ENCODE data around the gene ALKBH3.

The ALKBH3 gene

DNA sequence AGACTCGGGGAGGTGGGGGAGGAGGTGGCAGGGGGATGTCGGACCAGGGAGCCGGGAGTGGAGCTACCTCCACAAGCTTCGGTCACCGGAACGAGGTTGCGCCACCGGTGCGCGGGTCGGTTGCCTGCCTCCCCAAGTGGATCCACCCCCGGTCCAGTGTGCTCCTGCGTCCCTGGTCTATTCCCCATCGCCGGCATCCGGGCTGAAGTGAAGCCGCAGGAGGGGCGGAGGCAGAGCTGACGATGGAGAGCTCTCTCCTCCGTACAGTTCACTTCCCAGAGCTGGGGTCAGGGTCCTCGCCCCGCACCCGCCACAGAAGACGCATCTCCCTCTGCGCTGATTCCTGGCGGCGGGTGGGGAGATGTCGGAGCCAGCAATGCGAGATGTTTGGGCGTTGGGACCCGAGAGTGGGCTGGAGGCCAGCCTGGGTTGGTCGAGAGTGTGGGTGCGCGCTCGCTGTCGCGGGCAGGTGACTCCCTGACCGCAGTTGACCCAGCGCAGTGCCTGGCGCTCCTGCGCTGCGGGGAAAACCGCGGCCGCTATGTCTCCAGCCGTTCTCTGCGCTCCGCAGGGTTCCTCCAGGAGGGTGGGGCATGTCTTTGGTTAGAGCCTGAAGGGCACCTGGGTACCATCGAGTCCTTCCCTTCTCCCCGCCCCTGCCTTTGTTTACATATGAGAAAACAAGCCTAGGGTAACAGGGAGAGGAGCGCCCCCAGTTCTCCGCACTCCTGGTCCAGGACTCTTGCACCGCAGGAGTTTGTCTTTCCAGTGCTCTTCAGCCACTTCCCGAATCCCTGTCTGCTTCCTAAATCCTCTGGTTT is 63.5 kb downstream of the ALKBH3 start:
- no peak overlapping the region for H3K27ac ChIP-seq (replicated peaks)

DNA sequence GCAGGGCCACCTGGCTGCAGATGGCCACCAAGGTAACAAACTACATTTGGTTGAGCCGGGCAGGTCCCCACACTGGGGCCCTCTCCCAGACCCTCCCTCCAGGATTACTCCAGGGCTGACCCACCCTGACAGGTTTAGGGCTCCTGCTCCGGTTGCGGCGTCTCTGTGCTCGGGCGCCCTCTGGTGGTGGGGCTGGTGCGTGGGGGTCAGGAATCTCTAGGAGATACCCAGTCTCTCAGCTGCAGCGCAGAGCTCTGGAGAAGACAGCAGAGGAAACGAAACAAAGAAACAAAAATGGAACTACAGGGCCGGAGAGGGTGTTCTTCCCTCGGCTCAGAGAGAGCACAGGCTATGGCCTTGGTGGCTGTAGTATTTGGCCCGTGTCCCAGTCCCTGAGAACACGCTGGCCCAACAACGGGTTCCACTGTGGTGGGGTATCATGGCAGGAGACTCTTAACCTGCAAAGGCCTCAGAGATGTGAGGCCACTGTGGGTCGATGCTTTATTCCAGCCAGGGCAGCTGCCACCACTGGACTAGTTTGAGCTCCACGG is 64.2 kb downstream of the ALKBH3 start:
- Histone ChIP-seq H3K27ac (replicated peaks) (no peak overlapping the region), H3K4me3 (replicated peaks; ENCODE audit: insufficient read depth, low read length) (no peak overlapping the region), H3K27me3 (ENCODE audit: insufficient read depth, poor library complexity, severe bottlenecking) (peaks cover 30% of the 10 kb centered on the region)
- TF ChIP-seq, protein P1, sequence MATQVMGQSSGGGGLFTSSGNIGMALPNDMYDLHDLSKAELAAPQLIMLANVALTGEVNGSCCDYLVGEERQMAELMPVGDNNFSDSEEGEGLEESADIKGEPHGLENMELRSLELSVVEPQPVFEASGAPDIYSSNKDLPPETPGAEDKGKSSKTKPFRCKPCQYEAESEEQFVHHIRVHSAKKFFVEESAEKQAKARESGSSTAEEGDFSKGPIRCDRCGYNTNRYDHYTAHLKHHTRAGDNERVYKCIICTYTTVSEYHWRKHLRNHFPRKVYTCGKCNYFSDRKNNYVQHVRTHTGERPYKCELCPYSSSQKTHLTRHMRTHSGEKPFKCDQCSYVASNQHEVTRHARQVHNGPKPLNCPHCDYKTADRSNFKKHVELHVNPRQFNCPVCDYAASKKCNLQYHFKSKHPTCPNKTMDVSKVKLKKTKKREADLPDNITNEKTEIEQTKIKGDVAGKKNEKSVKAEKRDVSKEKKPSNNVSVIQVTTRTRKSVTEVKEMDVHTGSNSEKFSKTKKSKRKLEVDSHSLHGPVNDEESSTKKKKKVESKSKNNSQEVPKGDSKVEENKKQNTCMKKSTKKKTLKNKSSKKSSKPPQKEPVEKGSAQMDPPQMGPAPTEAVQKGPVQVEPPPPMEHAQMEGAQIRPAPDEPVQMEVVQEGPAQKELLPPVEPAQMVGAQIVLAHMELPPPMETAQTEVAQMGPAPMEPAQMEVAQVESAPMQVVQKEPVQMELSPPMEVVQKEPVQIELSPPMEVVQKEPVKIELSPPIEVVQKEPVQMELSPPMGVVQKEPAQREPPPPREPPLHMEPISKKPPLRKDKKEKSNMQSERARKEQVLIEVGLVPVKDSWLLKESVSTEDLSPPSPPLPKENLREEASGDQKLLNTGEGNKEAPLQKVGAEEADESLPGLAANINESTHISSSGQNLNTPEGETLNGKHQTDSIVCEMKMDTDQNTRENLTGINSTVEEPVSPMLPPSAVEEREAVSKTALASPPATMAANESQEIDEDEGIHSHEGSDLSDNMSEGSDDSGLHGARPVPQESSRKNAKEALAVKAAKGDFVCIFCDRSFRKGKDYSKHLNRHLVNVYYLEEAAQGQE (IDR thresholded peaks at IDR 0.05; ENCODE audit: insufficient replicate concordance, low read depth): no peak
- TF ChIP-seq, protein P2, sequence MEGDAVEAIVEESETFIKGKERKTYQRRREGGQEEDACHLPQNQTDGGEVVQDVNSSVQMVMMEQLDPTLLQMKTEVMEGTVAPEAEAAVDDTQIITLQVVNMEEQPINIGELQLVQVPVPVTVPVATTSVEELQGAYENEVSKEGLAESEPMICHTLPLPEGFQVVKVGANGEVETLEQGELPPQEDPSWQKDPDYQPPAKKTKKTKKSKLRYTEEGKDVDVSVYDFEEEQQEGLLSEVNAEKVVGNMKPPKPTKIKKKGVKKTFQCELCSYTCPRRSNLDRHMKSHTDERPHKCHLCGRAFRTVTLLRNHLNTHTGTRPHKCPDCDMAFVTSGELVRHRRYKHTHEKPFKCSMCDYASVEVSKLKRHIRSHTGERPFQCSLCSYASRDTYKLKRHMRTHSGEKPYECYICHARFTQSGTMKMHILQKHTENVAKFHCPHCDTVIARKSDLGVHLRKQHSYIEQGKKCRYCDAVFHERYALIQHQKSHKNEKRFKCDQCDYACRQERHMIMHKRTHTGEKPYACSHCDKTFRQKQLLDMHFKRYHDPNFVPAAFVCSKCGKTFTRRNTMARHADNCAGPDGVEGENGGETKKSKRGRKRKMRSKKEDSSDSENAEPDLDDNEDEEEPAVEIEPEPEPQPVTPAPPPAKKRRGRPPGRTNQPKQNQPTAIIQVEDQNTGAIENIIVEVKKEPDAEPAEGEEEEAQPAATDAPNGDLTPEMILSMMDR (IDR thresholded peaks at IDR 0.05; ENCODE audit: insufficient read depth, low read length): peak; percentile 65
- DNase-seq (ENCODE audit: low read depth in 1 of 2, low spot score in 1 of 2): peak in 1 of 2 experiments; percentile 76

More for the DNA sequence above, 63.5 kb downstream of the ALKBH3 start:
- DNase-seq (ENCODE audit: low read depth in 1 of 2, low spot score in 1 of 2): no peak
- Histone ChIP-seq H3K4me3 (replicated peaks; ENCODE audit: insufficient read depth, low read length) (no peak overlapping the region), H3K27me3 (ENCODE audit: insufficient read depth, poor library complexity, severe bottlenecking) (peaks cover 30% of the 10 kb centered on the region)
- TF ChIP-seq POLR2AphosphoS5 (IDR thresholded peaks at IDR 0.05; ENCODE audit: low read depth) (no peak), SPI1 (IDR thresholded peaks at IDR 0.05; ENCODE audit: borderline replicate concordance, low read depth) (no peak), GABPA (IDR thresholded peaks at IDR 0.05; ENCODE audit: low read depth) (no peak)
- TF ChIP-seq, protein P1 (IDR thresholded peaks at IDR 0.05; ENCODE audit: insufficient replicate concordance, low read depth): no peak
- TF ChIP-seq, protein P2 (IDR thresholded peaks at IDR 0.05; ENCODE audit: insufficient read depth, low read length): no peak

DNA sequence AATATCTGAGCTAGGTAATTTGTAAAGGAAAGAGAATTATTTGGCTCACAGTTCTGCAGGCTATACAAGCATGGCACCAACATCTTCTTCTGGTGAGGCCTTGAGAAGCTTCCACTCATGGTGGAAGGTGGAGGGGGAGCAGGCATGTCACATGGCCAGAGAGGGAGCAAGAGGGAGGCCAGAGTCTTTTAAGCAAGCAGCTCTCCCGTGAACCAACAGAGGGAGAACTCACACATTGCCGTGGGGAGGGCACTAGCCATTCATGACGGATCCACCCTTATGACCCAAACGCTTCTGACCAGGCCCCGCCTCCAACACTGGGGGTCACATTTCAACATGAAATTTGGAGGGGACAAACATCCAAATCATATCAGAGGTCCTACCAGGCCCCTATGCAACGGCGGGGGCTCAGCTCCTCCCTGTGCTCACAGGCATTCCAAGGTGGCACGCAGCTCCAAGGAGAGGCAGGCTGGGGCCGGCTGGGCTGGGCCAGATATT is 66.4 kb downstream of the ALKBH3 start:
- no peak for DNase-seq (ENCODE audit: low read depth in 1 of 2, low spot score in 1 of 2)

More for the DNA sequence above, 66.4 kb downstream of the ALKBH3 start:
- Histone ChIP-seq H3K4me3 (replicated peaks; ENCODE audit: insufficient read depth, low read length) (no peak overlapping the region), H3K27me3 (ENCODE audit: insufficient read depth, poor library complexity, severe bottlenecking) (peaks cover 23% of the 10 kb centered on the region), H3K27ac (replicated peaks) (no peak overlapping the region)
- no peak for TF ChIP-seq SPI1 (IDR thresholded peaks at IDR 0.05; ENCODE audit: borderline replicate concordance, low read depth)
- TF ChIP-seq, protein P1 (IDR thresholded peaks at IDR 0.05; ENCODE audit: insufficient replicate concordance, low read depth): no peak
